Muscle of back (tissue), 11 donors: ENCODE measurements around the gene ZDHHC11. TPM values are rescaled to one million over a fixed set of nuclear protein-coding genes. Genes with fewer than 3 reads are reported as not detected.
"Not testable (repeated sequence)": the region's sequence is repeated elsewhere in the genome, so short reads cannot be mapped to it uniquely, and the experiment has no call there.

Experiments used
- DNase-seq, 3 donors: peaks; one replicate each; pipeline versions ENCODE4 v3.0.0 to v3.0.0-alpha.2; 2013
- polyA plus RNA-seq, 10 donors: library from polyadenylated mRNA; unstranded; fragments of 120-200 nt; gene quantifications; one replicate each; pipeline ENCODE4 v1.2.1, GENCODE V29; 2013; ENCODE audit not compliant: insufficient read length in 10 of 10

Gene ZDHHC11
- polyA plus RNA-seq, 10 donors, result 3.9 to 25.0 (median 7.9) TPM

DNA sequence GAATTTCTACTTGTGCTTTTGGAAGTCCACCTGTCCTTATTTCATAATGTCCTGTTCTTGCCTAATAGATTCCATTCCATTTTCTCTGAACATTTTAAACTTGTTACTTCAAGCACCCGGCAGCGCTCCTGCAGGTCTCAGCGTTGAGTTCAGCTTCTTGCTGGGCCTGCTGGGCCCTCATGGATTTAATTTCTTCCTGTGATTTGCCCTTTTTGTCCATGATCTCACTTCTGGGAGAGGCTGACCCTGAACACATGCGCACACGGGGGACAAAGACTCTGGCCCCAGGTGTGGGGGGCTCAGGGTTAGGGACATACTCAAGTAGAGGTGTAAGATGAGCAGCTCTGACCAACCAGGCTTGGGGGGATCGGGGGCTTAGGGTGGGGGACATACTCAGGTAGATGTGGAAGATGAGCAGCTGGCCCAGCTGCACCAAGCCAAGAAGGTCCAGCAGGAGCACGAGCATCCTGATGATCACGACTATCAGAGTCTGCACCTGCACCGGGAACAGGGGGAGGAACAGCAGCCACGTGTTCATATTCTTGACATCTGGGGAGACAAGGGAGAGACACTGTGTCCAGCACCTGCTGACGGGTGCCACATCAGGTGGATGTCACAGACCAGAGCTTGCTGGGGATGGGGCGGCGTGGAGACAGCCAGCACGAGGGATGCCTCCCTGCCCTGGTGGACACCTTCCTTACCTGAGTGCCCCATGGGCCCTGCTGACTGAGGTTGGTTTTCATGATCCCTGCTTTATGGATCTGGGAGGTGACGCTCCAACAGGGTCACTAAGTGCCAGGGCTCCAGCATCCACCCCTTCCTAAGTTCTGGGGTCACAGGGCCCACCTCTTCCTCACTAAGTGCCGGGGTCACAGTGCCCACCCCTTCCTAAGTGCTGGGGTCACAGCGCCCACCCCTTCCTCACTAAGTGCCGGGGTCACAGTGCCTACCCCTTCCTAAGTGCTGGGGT is 102.5 kb downstream of the ZDHHC11 start:
- DNase-seq, result not testable (repeated sequence)

GRCh38 chr5:747303-747844 is 103.4 kb downstream of the ZDHHC11 start:
- not testable (repeated sequence) for DNase-seq

DNA sequence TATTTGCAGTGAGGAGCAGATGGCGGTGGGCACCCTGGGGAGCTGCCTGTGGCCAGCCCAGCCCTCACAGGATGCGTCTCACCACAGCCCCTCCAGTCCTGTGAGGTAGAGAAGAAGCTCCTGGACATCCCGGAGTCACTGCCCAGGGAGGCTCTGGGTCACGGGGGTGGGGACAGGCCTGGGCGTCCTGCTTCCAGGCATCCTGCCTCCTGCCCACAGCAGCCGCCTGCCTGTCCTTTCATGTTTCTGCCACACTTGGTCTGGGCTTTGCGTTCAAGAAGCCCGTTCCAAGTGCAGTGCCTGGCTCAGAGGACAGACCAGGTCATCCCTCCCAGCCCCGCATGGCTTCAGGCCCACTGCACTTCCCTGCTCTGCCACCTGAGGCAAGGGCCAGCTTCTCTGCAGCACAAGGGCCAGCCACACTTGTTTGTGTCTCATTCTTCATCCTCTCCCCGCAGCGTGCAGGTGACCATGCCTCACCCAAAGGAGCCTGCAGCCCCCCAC is 104.5 kb downstream of the ZDHHC11 start:
- no peak for DNase-seq

Other genes starting within 250 kb of the ZDHHC11 start
- gene CEP72, start 238.6 kb downstream of the ZDHHC11 start, polyA plus RNA-seq, result 1 to 10 TPM; 3.0 to 6.5 (median 3.9) TPM
- 10 to 100 TPM in 1 of 10 donors, 1 to 10 TPM in 9; 4.0 to 12.3 (median 8.0) TPM for gene TPPP, start 157.6 kb downstream of the ZDHHC11 start, polyA plus RNA-seq
- gene ZDHHC11B, start 66.3 kb downstream of the ZDHHC11 start, polyA plus RNA-seq, result 10 to 100 TPM in 6 of 10 donors, 1 to 10 TPM in 4; 4.6 to 37.2 (median 10.9) TPM
- 10 to 100 TPM; 22.5 to 34.4 (median 27.5) TPM for gene BRD9, start 41.8 kb upstream of the ZDHHC11 start, polyA plus RNA-seq
- 10 to 100 TPM in 3 of 10 donors, 1 to 10 TPM in 7; 6.5 to 14.2 (median 8.6) TPM for gene TRIP13, start 41.9 kb upstream of the ZDHHC11 start, polyA plus RNA-seq
- 10 to 100 TPM in 1 of 10 donors, 1 to 10 TPM in 9; 1.6 to 19.5 (median 2.4) TPM for gene NKD2, start 157.8 kb upstream of the ZDHHC11 start, polyA plus RNA-seq